HG03159 (cell line): ENCODE measurements around the gene GSC2.

Experiments
- ATAC-seq: cut with Tn5 transposase; IDR thresholded peaks from one replicate; pipeline ENCODE4 v1.9.1; 2021; ENCODE audit warnings: mild to moderate bottlenecking, moderate library complexity; ENCODE audit not compliant: unreplicated experiment

The GSC2 gene

GRCh38 chr22:19103880-19104821 lies 45.9 kb downstream of the GSC2 start:
- ATAC-seq, result no peak

- ATAC-seq, result no peak
These were observed 51.9 kb downstream of the GSC2 start for GRCh38 chr22:19098157-19098556.

- no peak for ATAC-seq
These were observed 52.6 kb downstream of the GSC2 start for GRCh38 chr22:19097518-19097917.
